KMS-11 (cell line): ENCODE results near the gene ARG2.

Experiments used
- H2AFZ ChIP-seq: fragments of 200-600 bp; sonication (generic); 2 replicates; pipeline ENCODE4 v1.6.1; 2016; ENCODE audit warnings: antibody characterized with exemption, mixed run types, low read depth
- H3K27ac ChIP-seq: fragments of 200-600 bp; sonication (generic); 2 replicates; pipeline ENCODE4 v1.6.1; 2016; ENCODE audit warnings: mild to moderate bottlenecking, mixed run types
- H3K27me3 ChIP-seq: fragments of 200-600 bp; sonication (generic); 2 replicates; pipeline ENCODE4 v1.6.1; 2017; ENCODE audit warnings: mild to moderate bottlenecking, low read depth, mixed run types, moderate library complexity; ENCODE audit not compliant: insufficient read depth
- H3K36me3 ChIP-seq: fragments of 200-600 bp; sonication (generic); 2 replicates; pipeline ENCODE4 v1.6.1; 2017; ENCODE audit warnings: mild to moderate bottlenecking, mixed run types; ENCODE audit not compliant: insufficient read depth
- H3K4me1 ChIP-seq: fragments of 200-600 bp; sonication (generic); 2 replicates; pipeline ENCODE4 v1.6.1; 2016; ENCODE audit warnings: mild to moderate bottlenecking, low read depth, mixed run types; ENCODE audit not compliant: poor library complexity, severe bottlenecking
- H3K4me2 ChIP-seq: fragments of 200-600 bp; sonication (generic); 2 replicates; pipeline ENCODE4 v1.7.0; 2016; ENCODE audit warnings: mild to moderate bottlenecking, mixed run types
- H3K4me3 ChIP-seq: fragments of 200-600 bp; sonication (generic); IDR thresholded peaks from 2 replicates; pipeline ENCODE4 v1.6.1; 2017; ENCODE audit warnings: low read depth, low read length, mixed read lengths; ENCODE audit not compliant: insufficient read depth
- H3K79me2 ChIP-seq: fragments of 200-600 bp; sonication (generic); 2 replicates; pipeline ENCODE4 v1.6.1; 2016; ENCODE audit warnings: low read depth, mixed run types; ENCODE audit not compliant: insufficient read depth
- H3K9ac ChIP-seq: fragments of 200-600 bp; sonication (generic); 2 replicates; pipeline ENCODE4 v1.6.1; 2016; ENCODE audit warnings: mild to moderate bottlenecking, mixed run types
- H4K20me1 ChIP-seq: fragments of 200-600 bp; sonication (generic); 2 replicates; pipeline ENCODE4 v1.6.1; 2016; ENCODE audit warnings: mild to moderate bottlenecking, mixed run types; ENCODE audit not compliant: insufficient read depth
- CTCF ChIP-seq: fragments of 200-600 bp; sonication (generic); conservative IDR thresholded peaks from 2 replicates; pipeline ENCODE4 v1.6.1; 2017; ENCODE audit warnings: low read depth, mild to moderate bottlenecking, antibody characterized with exemption, low read length, moderate library complexity, mixed read lengths

The ARG2 gene

GRCh38 chr14:67610491-67610890 is 9.2 kb upstream of the ARG2 start:
- no peak overlapping the region for H3K4me3 ChIP-seq
- no peak for TF ChIP-seq CTCF
- H3K79me2 ChIP-seq: no peaks in the 10 kb centered on the region
- no peak overlapping the region for H3K4me2 ChIP-seq
- no peak overlapping the region for H3K27ac ChIP-seq
- H3K4me1 ChIP-seq: peaks cover 2% of the 10 kb centered on the region
- H3K9ac ChIP-seq: no peak overlapping the region
- H4K20me1 ChIP-seq: no peaks in the 10 kb centered on the region
- no peaks in the 10 kb centered on the region for H3K36me3 ChIP-seq
- no peak overlapping the region for H2AFZ ChIP-seq
- H3K27me3 ChIP-seq: no peaks in the 10 kb centered on the region

DNA sequence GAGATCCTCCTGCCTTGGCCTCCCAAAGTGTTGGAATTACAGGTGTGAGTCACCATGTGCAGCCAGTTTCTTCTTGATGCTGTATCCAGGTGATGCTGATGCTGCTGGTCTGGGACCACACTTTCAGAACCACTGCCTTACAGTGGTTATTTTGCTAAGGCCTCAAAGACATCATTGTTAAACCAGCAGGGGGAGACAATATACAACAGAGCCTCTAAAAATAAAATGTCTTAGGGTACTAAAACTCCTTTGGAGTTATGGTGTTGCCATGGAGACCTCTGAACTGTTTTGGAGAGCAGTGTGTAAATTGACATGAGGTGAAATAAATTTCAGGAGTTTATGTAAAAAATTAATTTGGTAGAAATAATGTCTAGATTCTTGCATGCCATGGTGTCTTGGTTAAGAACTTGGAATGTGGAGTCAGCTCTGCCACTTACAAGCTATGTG is 1.1 kb upstream of the ARG2 start:
- Histone ChIP-seq H4K20me1 (no peaks in the 10 kb centered on the region), H3K4me1 (peaks cover 16% of the 10 kb centered on the region), H3K9ac (peak overlapping the region; percentile 44; the same call in 1 of the 2 replicates), H3K79me2 (no peaks in the 10 kb centered on the region), H3K27ac (peak overlapping the region; percentile 39; the same call in 1 of the 2 replicates), H3K27me3 (no peaks in the 10 kb centered on the region; the same call in 1 of the 2 replicates), H3K36me3 (no peaks in the 10 kb centered on the region), H3K4me3 (no peak overlapping the region), H2AFZ (peak overlapping the region; percentile 83; the same call in 1 of the 2 replicates), H3K4me2 (peak overlapping the region; percentile 80)
- peak; percentile 73 for TF ChIP-seq CTCF

GRCh38 chr14:67620217-67620785 is 581 bp downstream of the ARG2 start:
- Histone ChIP-seq H2AFZ (peak overlapping the region; percentile 83), H3K27me3 (no peaks in the 10 kb centered on the region; the same call in 1 of the 2 replicates), H3K4me3 (no peak overlapping the region), H3K36me3 (no peaks in the 10 kb centered on the region), H4K20me1 (no peaks in the 10 kb centered on the region), H3K27ac (no peak overlapping the region), H3K4me2 (peak overlapping the region; percentile 63), H3K9ac (peak overlapping the region; percentile 44; the same call in 1 of the 2 replicates), H3K79me2 (no peaks in the 10 kb centered on the region), H3K4me1 (peaks cover 16% of the 10 kb centered on the region)
- no peak for TF ChIP-seq CTCF

DNA sequence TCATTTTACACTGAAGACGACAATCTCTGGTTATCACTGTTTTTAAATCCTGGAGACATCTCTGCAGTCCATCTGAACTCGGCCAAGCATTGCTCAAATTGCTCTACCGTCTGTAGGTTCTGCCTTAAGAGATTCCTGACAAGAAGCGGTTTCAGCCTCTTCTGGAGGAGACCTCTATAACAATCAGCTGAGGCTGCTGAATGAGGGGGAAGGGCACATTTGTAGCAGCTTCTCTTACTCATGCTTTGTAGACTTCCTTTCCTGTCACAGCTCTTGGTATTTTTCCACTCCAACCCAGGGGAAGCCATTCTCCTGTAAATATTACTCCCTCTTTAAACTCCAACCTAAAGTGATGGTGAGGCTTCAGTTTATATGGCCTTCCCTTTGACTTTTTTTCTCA is 3.0 kb downstream of the ARG2 start:
- TF ChIP-seq CTCF: no peak
- Histone ChIP-seq H3K27ac (no peak overlapping the region), H3K79me2 (no peaks in the 10 kb centered on the region), H3K4me1 (peaks cover 16% of the 10 kb centered on the region), H3K27me3 (no peaks in the 10 kb centered on the region; the same call in 1 of the 2 replicates), H4K20me1 (no peaks in the 10 kb centered on the region), H3K36me3 (no peaks in the 10 kb centered on the region), H3K4me3 (no peak overlapping the region), H2AFZ (no peak overlapping the region), H3K9ac (no peak overlapping the region), H3K4me2 (no peak overlapping the region)
